Measurements from ENCODE around the gene LMBR1L. TPM values are rescaled to one million over a fixed set of nuclear protein-coding genes. Genes with fewer than 3 reads are reported as not detected.

LMBR1L gene
- total and polyA plus RNA-seq, 2 of the 8 experiments (the other 6 are each of a cell fraction or from before 2014, with no cell fraction given), result 36.6 to 49.6 TPM

DNA sequence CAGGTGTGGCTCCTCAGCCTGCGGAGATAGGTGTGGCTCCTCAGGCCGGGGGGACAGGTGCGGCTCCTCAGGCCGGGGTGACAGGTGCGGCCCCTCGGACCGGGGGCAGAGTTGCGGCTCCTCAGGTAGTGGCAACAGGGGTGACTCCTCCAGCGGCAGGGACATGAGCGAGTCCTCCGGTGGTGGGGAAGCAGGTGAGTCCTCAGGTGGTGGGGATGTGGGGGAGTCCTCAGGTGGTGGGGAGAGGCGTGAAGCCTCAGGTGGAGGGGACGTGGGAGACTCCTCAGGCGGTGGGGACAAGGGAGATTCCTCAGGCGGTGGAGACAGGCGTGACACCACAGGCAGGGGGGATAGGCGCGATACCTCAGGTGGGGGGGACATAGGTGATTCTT lies 59.3 kb downstream of the LMBR1L start:
- no peak overlapping the region for H2AFZ ChIP-seq (ENCODE audit: low read length)
- H3K27me3 ChIP-seq (replicated peaks in 1 of 4; ENCODE audit: control insufficient read depth in 3 of 4, extremely low read depth in 1 of 4, insufficient read depth in 3 of 4, low read length in 3 of 4), result no peaks in the 10 kb centered on the region
- H4K91ac ChIP-seq (replicated peaks; ENCODE audit: insufficient read length, low read length), result no peak overlapping the region
- peaks cover 0 to 9% (median 0%) of the 10 kb centered on the region in 4 experiments; a peak in 4 of 7 replicates for H3K4me1 ChIP-seq (replicated peaks in 1 of 4; ENCODE audit: control insufficient read depth in 3 of 4, insufficient read depth in 4 of 4, low read length in 3 of 4)
- no peaks in the 10 kb centered on the region for H3K9me3 ChIP-seq (ENCODE audit: insufficient read depth in 2 of 2, low read depth in 1 of 2, low read length in 1 of 2)
- no peak overlapping the region for H3K4me3 ChIP-seq (ENCODE audit: extremely low read depth in 1 of 4, insufficient read depth in 2 of 4, low read depth in 3 of 4, low read length in 4 of 4)
- H2BK5ac ChIP-seq (ENCODE audit: low read depth, low read length), result no peak overlapping the region
- peaks cover 48 to 85% (median 78%) of the 10 kb centered on the region in 4 experiments for H3K36me3 ChIP-seq (ENCODE audit: control insufficient read depth in 2 of 4, insufficient read depth in 4 of 4, low read length in 3 of 4)
- no peak overlapping the region for H2AK5ac ChIP-seq (ENCODE audit: low read depth, low read length)
- no peak overlapping the region for H2BK15ac ChIP-seq (ENCODE audit: low read length)
- peaks cover 15% of the 10 kb centered on the region for H3K79me1 ChIP-seq (ENCODE audit: low read depth, low read length)
- no peak overlapping the region for H4K8ac ChIP-seq (ENCODE audit: extremely low read depth, insufficient read depth, low read length)
- FAIRE-seq, result no peak
- H3K4me2 ChIP-seq (ENCODE audit: insufficient read depth in 1 of 2, low read depth in 2 of 2, low read length in 2 of 2), result no peak overlapping the region
- H3K23ac ChIP-seq (ENCODE audit: insufficient read length), result no peak overlapping the region
- H2BK20ac ChIP-seq (ENCODE audit: low read length), result no peak overlapping the region
- no peaks in the 10 kb centered on the region for H3K23me2 ChIP-seq (ENCODE audit: low read depth, low read length)
- H4K5ac ChIP-seq (ENCODE audit: insufficient read length, low read depth, low read length), result no peak overlapping the region
- no peak overlapping the region for H3K18ac ChIP-seq (ENCODE audit: extremely low read depth, low read length)
- H3K27ac ChIP-seq (ENCODE audit: low read depth, low read length), result no peak overlapping the region
- H2BK12ac ChIP-seq (ENCODE audit: low read depth, low read length), result no peak overlapping the region
- H3K79me2 ChIP-seq (ENCODE audit: control insufficient read depth in 1 of 2, insufficient read depth in 2 of 2, low read length in 2 of 2), result peaks cover 17 to 29% of the 10 kb centered on the region in 2 experiments
- peaks cover 23 to 54% of the 10 kb centered on the region in 2 experiments for H4K20me1 ChIP-seq (replicated peaks in 1 of 2; ENCODE audit: control insufficient read depth in 1 of 2, insufficient read depth in 2 of 2, low read length in 2 of 2)
- H2BK120ac ChIP-seq (replicated peaks; ENCODE audit: low read depth, low read length), result no peak overlapping the region
- no peak for DNase-seq (ENCODE audit: low read depth in 1 of 2, low spot score in 2 of 2)
- CTCF ChIA-PET (ENCODE audit: partially characterized antibody), result no interaction called here
- WGBS, 2 experiments (ENCODE audit: extremely low coverage in 1 of 2, insufficient coverage in 1 of 2, insufficient read length in 1 of 2, insufficient replicate concordance in 2 of 2, low coverage in 1 of 2, low lambda C conversion rate in 2 of 2, missing lambda C conversion rate in 1 of 2), result 95% methylated on average over 11 of the region's 18 CpGs; no CpG with 5 or more reads in 1 of the 2 experiments
- H3K9ac ChIP-seq (replicated peaks in 1 of 4; ENCODE audit: extremely low read depth in 1 of 4, low read depth in 3 of 4, low read length in 3 of 4), result no peak overlapping the region
- TF ChIP-seq KDM1A (IDR thresholded peaks at IDR 0.05; ENCODE audit: borderline replicate concordance, low read length) (no peak), GTF2F1 (IDR thresholded peaks at IDR 0.05; ENCODE audit: borderline replicate concordance, low read depth, low read length) (no peak), EP300 (IDR thresholded peaks at IDR 0.05; ENCODE audit: borderline replicate concordance in 1 of 2, low read depth in 2 of 2, low read length in 2 of 2) (no peak), TEAD4 (IDR thresholded peaks at IDR 0.05; ENCODE audit: low read depth, low read length) (no peak), RBBP5 (IDR thresholded peaks at IDR 0.05; ENCODE audit: borderline replicate concordance, low read depth, low read length) (no peak), MAFK (IDR thresholded peaks at IDR 0.05; ENCODE audit: low read depth, low read length) (no peak)
- TF ChIP-seq, protein P1, sequence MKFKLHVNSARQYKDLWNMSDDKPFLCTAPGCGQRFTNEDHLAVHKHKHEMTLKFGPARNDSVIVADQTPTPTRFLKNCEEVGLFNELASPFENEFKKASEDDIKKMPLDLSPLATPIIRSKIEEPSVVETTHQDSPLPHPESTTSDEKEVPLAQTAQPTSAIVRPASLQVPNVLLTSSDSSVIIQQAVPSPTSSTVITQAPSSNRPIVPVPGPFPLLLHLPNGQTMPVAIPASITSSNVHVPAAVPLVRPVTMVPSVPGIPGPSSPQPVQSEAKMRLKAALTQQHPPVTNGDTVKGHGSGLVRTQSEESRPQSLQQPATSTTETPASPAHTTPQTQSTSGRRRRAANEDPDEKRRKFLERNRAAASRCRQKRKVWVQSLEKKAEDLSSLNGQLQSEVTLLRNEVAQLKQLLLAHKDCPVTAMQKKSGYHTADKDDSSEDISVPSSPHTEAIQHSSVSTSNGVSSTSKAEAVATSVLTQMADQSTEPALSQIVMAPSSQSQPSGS (IDR thresholded peaks at IDR 0.05; ENCODE audit: low read length), result no peak
- TF ChIP-seq, protein P2, sequence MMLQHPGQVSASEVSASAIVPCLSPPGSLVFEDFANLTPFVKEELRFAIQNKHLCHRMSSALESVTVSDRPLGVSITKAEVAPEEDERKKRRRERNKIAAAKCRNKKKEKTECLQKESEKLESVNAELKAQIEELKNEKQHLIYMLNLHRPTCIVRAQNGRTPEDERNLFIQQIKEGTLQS (IDR thresholded peaks at IDR 0.05; ENCODE audit: insufficient read depth, low read depth, low read length), result no peak
- no peak overlapping the region for H3K56ac ChIP-seq (replicated peaks; ENCODE audit: insufficient read length, low read depth, low read length)
- H3K14ac ChIP-seq (ENCODE audit: insufficient read length), result no peak overlapping the region
- POLR2A ChIA-PET (ENCODE audit: partially characterized antibody), result interaction anchor here (2.2 to 21.2 kb wide), 2 partner anchors 22 to 224 kb away, joined by 4 to 339 read pairs; no protein-coding TSS in a partner anchor
- H3K4ac ChIP-seq (replicated peaks; ENCODE audit: insufficient read length, low read depth, low read length), result no peak overlapping the region

Measured in H1 (cell line).